HG02981 (cell line): ENCODE measurements around the gene NAA25.
"Not testable (repeated sequence)": the region's sequence is repeated elsewhere in the genome, so short reads cannot be mapped to it uniquely, and the experiment has no call there.

Experiments used
- ATAC-seq: cut with Tn5 transposase; IDR thresholded peaks from one replicate; pipeline ENCODE4 v1.9.1; 2021; ENCODE audit warnings: mild to moderate bottlenecking, moderate library complexity; ENCODE audit not compliant: unreplicated experiment

Gene NAA25

GRCh38 chr12:112116232-112117060 lies 7.9 kb upstream of the NAA25 start:
- ATAC-seq: no peak

- no peak for ATAC-seq
Observed at GRCh38 chr12:112115259-112116045, 6.9 kb upstream of the NAA25 start.

- ATAC-seq: no peak
Observed at GRCh38 chr12:112112409-112113133, 4.0 kb upstream of the NAA25 start.

- no peak for ATAC-seq
Observed at GRCh38 chr12:112111931-112112330, 3.3 kb upstream of the NAA25 start.

- ATAC-seq: not testable (repeated sequence)
Observed at GRCh38 chr12:112110787-112111662, 2.4 kb upstream of the NAA25 start.

- no peak for ATAC-seq
Observed at GRCh38 chr12:112107306-112108201, 1.0 kb downstream of the NAA25 start.

GRCh38 chr12:112105891-112106290 lies 2.7 kb downstream of the NAA25 start:
- no peak for ATAC-seq

- no peak for ATAC-seq
Observed at GRCh38 chr12:112103758-112104503, 4.7 kb downstream of the NAA25 start.

GRCh38 chr12:112102746-112103145 lies 5.8 kb downstream of the NAA25 start:
- not testable (repeated sequence) for ATAC-seq

GRCh38 chr12:112102127-112102526 lies 6.5 kb downstream of the NAA25 start:
- no peak for ATAC-seq

GRCh38 chr12:112100500-112100899 lies 8.1 kb downstream of the NAA25 start:
- not testable (repeated sequence) for ATAC-seq

GRCh38 chr12:112097641-112098040 lies 10.9 kb downstream of the NAA25 start:
- no peak for ATAC-seq

- ATAC-seq: no peak
Observed at GRCh38 chr12:112096667-112097066, 11.9 kb downstream of the NAA25 start.

- ATAC-seq: no peak
Observed at GRCh38 chr12:112096070-112096469, 12.5 kb downstream of the NAA25 start.

GRCh38 chr12:112091563-112091962 lies 17.0 kb downstream of the NAA25 start:
- no peak for ATAC-seq

- no peak for ATAC-seq
Observed at GRCh38 chr12:112087851-112088250, 20.7 kb downstream of the NAA25 start.

GRCh38 chr12:112087055-112087850 lies 21.3 kb downstream of the NAA25 start:
- no peak for ATAC-seq

- ATAC-seq: no peak
Observed at GRCh38 chr12:112066566-112066965, 42.0 kb downstream of the NAA25 start.
